WI38 (cell line): ENCODE results near the gene KLHL3.

Experiments used
- H3K4me3 ChIP-seq: 2 replicates; pipeline ENCODE4 v1.5.1; 2011; ENCODE audit warnings: low read depth, mild to moderate bottlenecking, control low read depth, low read length
- TF ChIP-seq, protein P1 (sequence below): IDR thresholded peaks from 2 replicates; pipeline ENCODE4 v1.5.1; 2012; ENCODE audit warnings: low read depth, mild to moderate bottlenecking, control low read depth, low read length

The KLHL3 gene

DNA sequence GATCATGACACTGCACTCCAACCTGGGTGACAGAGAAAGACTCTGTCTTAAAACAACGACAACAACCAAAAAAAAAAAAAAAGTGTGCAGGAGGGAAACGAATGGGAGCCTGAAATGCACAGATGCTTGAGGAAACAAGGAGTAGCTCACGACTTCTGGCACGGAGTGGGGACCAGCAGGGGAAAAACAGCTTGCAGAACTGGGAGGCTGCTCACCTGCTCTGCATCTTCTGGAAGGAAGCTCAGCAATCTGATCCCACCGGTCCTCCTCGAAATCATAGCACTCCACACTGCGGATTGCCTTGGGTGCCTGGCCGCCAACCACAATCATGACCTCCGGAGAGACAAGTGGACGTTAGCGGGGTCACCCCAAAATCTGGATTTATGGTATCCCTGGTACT, 96.2 kb downstream of the KLHL3 start:
- no peak overlapping the region for H3K4me3 ChIP-seq
- TF ChIP-seq, protein P1, sequence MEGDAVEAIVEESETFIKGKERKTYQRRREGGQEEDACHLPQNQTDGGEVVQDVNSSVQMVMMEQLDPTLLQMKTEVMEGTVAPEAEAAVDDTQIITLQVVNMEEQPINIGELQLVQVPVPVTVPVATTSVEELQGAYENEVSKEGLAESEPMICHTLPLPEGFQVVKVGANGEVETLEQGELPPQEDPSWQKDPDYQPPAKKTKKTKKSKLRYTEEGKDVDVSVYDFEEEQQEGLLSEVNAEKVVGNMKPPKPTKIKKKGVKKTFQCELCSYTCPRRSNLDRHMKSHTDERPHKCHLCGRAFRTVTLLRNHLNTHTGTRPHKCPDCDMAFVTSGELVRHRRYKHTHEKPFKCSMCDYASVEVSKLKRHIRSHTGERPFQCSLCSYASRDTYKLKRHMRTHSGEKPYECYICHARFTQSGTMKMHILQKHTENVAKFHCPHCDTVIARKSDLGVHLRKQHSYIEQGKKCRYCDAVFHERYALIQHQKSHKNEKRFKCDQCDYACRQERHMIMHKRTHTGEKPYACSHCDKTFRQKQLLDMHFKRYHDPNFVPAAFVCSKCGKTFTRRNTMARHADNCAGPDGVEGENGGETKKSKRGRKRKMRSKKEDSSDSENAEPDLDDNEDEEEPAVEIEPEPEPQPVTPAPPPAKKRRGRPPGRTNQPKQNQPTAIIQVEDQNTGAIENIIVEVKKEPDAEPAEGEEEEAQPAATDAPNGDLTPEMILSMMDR = no peak

DNA sequence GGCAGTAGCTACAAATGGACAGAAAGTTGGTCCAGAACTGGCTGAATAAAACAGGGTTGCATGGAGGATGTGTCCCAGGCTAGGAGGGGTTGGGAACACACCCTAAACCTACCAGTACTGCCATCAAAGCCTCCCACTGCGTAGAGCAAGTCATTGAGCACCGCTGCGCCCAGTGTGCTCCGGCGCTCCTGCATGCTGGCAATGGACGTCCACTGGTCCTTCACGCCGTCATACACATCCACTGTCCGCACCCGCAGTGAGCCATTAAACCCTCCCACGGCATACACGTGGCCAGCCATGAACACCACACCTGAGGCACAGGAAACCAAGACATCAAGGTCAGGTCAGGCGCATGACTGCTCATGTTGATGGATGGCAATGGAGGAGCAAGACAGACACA, 97.0 kb downstream of the KLHL3 start:
- no peak overlapping the region for H3K4me3 ChIP-seq
- TF ChIP-seq, protein P1 = no peak

DNA sequence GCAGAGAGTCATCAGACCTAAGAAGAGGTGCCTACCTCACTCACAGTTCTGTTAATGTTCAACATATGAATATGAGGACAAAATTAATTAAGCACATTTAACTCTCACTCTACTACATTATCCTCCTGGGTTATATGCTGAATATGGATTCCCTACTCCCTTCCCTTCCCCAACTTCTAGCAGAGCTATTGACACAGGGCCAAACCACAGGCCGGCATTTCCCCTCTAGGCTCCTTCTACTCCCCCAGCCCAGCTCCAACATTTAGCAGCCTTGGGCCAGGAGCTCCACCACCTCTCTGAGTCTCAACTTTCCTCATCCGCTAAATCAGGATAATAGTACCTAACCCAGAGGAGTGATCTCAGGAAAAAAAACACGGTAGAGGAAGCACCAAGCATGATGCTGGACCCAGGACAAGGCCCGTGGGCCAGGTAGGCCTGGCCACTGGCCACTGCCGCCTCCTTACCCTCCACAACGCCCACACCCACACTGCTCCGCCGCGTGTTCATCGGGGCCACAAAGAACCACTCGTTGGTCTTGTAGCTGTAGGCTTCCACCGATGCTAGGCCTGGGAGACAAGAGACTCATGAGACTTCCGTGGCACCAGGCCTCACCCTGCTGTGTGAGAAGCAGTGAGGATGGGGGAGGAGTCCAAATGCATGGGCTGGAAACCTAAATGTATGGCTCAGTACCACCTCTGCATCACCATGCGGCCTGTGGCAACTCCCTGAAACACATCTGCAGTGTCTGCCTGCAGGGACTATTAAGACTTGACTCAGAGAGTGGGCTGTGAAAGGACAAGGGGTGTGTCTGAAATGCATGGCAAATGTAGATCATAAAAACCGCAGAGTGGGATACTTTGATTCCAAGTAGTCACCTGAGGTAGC, 98.8 kb downstream of the KLHL3 start:
- H3K4me3 ChIP-seq = no peak overlapping the region
- TF ChIP-seq, protein P1 = no peak

DNA sequence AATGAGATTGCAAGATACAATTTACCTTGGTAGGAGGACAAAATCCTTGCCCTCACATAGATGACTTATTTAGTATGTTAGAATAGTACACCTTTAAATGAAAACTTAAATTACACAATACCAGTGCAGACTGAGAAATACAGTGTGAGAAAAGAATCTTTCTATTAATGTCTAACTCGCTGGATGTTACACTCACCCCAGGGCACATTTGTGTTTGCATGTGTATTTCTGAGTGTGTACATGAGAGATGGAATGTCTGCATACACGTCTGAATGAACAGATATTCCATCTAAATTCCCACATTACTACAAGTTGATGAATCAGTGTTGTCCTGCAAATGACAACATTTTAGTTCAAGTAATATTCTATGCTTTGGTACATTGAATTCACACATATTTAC, 99.8 kb downstream of the KLHL3 start:
- H3K4me3 ChIP-seq = no peak overlapping the region
- TF ChIP-seq, protein P1 = no peak

DNA sequence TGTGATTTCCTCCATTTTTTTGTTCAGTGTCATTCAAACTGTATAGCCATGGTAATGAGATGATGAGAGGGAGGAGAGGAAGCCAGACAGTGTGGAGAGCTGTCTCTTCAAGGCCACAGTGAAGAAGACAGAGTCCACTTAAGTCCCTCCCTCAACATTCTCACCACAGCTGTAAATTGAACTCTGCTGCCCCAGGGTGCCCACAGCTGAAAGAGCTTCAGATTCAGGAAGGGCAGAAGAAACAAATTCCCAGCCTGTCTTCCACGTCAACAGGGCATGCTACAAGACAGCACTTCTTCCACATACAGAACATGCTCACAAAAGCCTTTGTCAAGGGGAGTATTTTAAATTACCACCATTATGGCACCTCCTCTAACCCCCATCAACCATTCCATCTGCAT, 100.4 kb downstream of the KLHL3 start:
- H3K4me3 ChIP-seq = no peak overlapping the region
- TF ChIP-seq, protein P1 = no peak

DNA sequence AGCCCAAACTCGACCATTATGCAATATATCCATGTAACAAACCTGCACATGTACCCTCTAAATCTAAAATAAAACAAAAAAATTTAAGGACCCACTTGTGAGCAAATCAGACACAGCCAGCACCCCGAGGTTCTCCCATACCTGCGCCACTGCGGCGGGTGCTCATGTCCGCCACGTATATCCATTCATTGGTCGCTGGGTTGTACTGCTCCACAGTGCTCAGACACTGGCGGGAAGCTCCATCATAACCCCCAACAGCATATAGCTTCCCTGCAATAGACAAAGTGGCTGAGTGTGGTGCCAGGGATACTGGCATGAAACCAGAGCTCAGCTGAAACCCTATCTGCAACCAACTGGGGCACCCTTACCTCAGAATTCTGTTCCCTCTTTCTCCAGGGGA, 102.0 kb downstream of the KLHL3 start:
- H3K4me3 ChIP-seq = no peak overlapping the region
- TF ChIP-seq, protein P1 = no peak

DNA sequence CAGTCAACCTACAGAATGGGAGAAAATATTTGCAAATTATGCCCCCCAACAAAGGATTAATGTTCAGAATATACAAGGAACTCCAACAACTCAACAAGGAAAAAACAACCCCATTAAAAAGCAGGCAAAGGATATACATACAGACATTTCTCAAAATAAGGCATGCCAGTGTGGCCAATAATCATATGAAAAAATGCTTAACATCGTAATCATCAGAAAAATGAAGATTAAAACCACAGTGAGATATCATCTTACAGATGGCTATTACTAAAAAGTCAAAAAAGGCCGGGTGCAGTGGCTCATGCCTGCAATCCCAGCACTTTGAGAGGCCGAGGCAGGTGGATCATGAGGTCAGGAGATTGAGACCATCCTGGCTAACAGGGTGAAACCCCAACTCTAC, 103.2 kb downstream of the KLHL3 start:
- TF ChIP-seq, protein P1 = no peak
- no peak overlapping the region for H3K4me3 ChIP-seq
